HepG2 (cell line): ENCODE results near the gene TRIM27. TPM values are rescaled to one million over a fixed set of nuclear protein-coding genes. Genes with fewer than 3 reads are reported as not detected.

Experiments used
- BHLHE40 ChIP-seq: IDR thresholded peaks from 2 replicates; pipeline ENCODE4 v1.6.1; 2011; ENCODE audit warnings: low read length, improper control_type of control experiment
- HNRNPL ChIP-seq: fragments of 200-400 bp; formaldehyde crosslinking; IDR thresholded peaks from 2 replicates; pipeline ENCODE4 v1.6.1; 2017; ENCODE audit warnings: mild to moderate bottlenecking, low read depth, low read length
- ISL2 ChIP-seq: sonication (generic); formaldehyde crosslinking; IDR thresholded peaks from 2 replicates; pipeline ENCODE4 v1.5.0; 2020; ENCODE audit warnings: missing genetic modification reagents
- PITX1 ChIP-seq: sonication (generic); formaldehyde crosslinking; IDR thresholded peaks from 2 replicates; pipeline ENCODE4 v1.5.1; 2020; ENCODE audit warnings: mild to moderate bottlenecking, missing genetic modification reagents
- PRMT3 ChIP-seq: sonication (generic); formaldehyde crosslinking; IDR thresholded peaks from 2 replicates; pipeline ENCODE4 v1.8.1; 2022; ENCODE audit warnings: low read depth, mild to moderate bottlenecking, moderate library complexity, missing genetic modification reagents, borderline replicate concordance
- SNAPC2 ChIP-seq: sonication (generic); formaldehyde crosslinking; IDR thresholded peaks from 2 replicates; pipeline ENCODE4 v1.8.1; 2022; ENCODE audit warnings: mild to moderate bottlenecking, missing genetic modification reagents
- SP2 ChIP-seq: sonication (generic); formaldehyde crosslinking; IDR thresholded peaks from 2 replicates; pipeline ENCODE4 v1.5.1; 2020; ENCODE audit warnings: mild to moderate bottlenecking, missing genetic modification reagents
- ZFYVE20 ChIP-seq: sonication (generic); formaldehyde crosslinking; IDR thresholded peaks from 2 replicates; pipeline ENCODE4 v1.8.0; 2023; ENCODE audit warnings: low read depth, mild to moderate bottlenecking, moderate library complexity, missing genetic modification reagents, borderline replicate concordance
- ZNF232 ChIP-seq: sonication (generic); formaldehyde crosslinking; IDR thresholded peaks from 2 replicates; pipeline ENCODE4 v1.4.0; 2020; ENCODE audit warnings: missing genetic modification reagents, borderline replicate concordance
- ZNF296 ChIP-seq: sonication (generic); formaldehyde crosslinking; conservative IDR thresholded peaks from 2 replicates; pipeline ENCODE4 v1.5.0; 2020; ENCODE audit warnings: mild to moderate bottlenecking, missing genetic modification reagents
- ZNF660 ChIP-seq: sonication (generic); formaldehyde crosslinking; IDR thresholded peaks from 2 replicates; pipeline ENCODE4 v1.5.1; 2020; ENCODE audit warnings: mild to moderate bottlenecking, low read depth, missing genetic modification reagents, borderline replicate concordance
- ZSCAN9 ChIP-seq: IDR thresholded peaks from 2 replicates; pipeline ENCODE4 v1.6.1; 2016; ENCODE audit warnings: borderline replicate concordance
- polyA plus RNA-seq, 8 experiments: library from polyadenylated mRNA; depleted of rRNA in 3 of 8; stranded (reverse) in 7 of 8; unstranded in 1 of 8; fragments of >200 nt; fragmentation: Illumina TruSeq in 4 of 8; extraction: Trizol in 4 of 8; gene quantifications; 2 replicates each; pipeline versions ENCODE4 v1.2.1 to v1.2.3, GENCODE V29; 2011 to 2016; ENCODE audit warnings: low read depth in 4 of 8, missing spikeins in 1 of 8, mixed read lengths in 1 of 8; ENCODE audit not compliant: insufficient read depth in 1 of 8
- total RNA-seq, 5 experiments: library from RNA; depleted of rRNA; stranded (reverse); fragments of >200 nt; fragmentation: Illumina TruSeq; extraction: Trizol; gene quantifications; 2 replicates each; pipeline ENCODE4 v1.2.3, GENCODE V29; 2016; ENCODE audit warnings: low read depth in 1 of 5
- TF ChIP-seq, protein P1 (sequence below): IDR thresholded peaks from 2 replicates; pipeline ENCODE4 v1.6.1; 2016; ENCODE audit warnings: missing compliant biosample characterization, missing genetic modification reagents, borderline replicate concordance
- TF ChIP-seq, protein P2 (sequence below): sonication (generic); formaldehyde crosslinking; IDR thresholded peaks from 2 replicates; pipeline ENCODE4 v1.4.0; 2020; ENCODE audit warnings: missing genetic modification reagents
- TF ChIP-seq, protein P3 (sequence below): IDR thresholded peaks from 2 replicates; pipeline ENCODE4 v1.6.1; 2016
- TF ChIP-seq, protein P4 (sequence below): IDR thresholded peaks from 2 replicates; pipeline ENCODE4 v1.6.1; 2016; ENCODE audit warnings: missing genetic modification reagents, missing compliant biosample characterization
- TF ChIP-seq, protein P5 (sequence below): sonication (generic); formaldehyde crosslinking; IDR thresholded peaks from 2 replicates; pipeline ENCODE4 v1.4.0; 2020; ENCODE audit warnings: missing genetic modification reagents
- TF ChIP-seq, protein P6 (sequence below), 2 experiments: IDR thresholded peaks; 2 replicates each; pipeline ENCODE4 v1.6.1; 2011 to 2012; ENCODE audit warnings: low read length in 2 of 2, borderline replicate concordance in 1 of 2, low read depth in 1 of 2, mild to moderate bottlenecking in 1 of 2, moderate library complexity in 1 of 2

The TRIM27 gene
- total and polyA plus RNA-seq, 2 of the 13 experiments (the other 11 are each of a cell fraction or from before 2014, with no cell fraction given), result 88.6 to 112 TPM

DNA sequence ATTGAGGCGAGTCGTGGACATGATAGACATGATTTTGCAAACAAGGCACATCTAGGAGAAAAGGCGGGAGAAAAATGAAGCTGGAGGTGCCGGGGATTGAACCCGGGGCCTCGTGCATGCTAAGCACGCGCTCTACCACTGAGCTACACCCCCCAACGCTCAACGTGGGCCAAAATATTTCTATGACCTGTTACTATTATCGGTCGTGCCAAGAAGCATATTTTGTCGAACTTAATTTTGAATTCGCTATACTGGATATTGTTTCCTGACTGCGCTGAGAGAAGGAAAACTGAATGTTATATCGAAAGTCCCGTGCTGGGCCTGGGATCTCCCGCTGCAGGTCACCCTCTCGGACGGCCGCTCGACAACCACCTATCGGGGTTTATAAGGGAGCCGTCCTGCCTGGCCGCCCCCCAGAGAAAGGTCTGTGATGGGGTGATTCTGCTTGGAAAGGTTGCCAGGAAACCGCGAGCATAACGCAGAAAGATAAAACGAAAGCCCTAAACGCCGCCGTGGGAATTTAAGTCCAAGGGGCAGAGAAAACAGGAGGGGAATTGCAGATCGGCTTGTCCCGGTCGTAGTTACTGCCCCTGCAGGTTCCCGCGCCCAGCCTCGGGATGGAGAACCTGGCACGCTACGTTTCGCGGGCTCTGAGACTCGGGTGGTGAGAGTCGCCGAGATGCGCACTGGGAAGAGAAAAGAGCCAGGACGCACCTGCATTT lies 60.0 kb downstream of the TRIM27 start (continued):
- TF ChIP-seq PRMT3 (CRISPR knock-in tag), result 0 out of 2 replicates have a peak, but pooled peaks have one; percentile 54
- TF ChIP-seq ZNF232 (CRISPR knock-in tag), result peak; percentile 97
- peak; percentile 88 for TF ChIP-seq SNAPC2 (CRISPR knock-in tag)
- TF ChIP-seq, protein P1, sequence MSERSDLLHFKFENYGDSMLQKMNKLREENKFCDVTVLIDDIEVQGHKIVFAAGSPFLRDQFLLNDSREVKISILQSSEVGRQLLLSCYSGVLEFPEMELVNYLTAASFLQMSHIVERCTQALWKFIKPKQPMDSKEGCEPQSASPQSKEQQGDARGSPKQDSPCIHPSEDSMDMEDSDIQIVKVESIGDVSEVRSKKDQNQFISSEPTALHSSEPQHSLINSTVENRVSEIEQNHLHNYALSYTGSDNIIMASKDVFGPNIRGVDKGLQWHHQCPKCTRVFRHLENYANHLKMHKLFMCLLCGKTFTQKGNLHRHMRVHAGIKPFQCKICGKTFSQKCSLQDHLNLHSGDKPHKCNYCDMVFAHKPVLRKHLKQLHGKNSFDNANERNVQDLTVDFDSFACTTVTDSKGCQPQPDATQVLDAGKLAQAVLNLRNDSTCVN (CRISPR knock-in tag), result peak; percentile 47; the same call in 1 of the 2 replicates
- no peak for TF ChIP-seq SP2 (CRISPR knock-in tag)
- TF ChIP-seq, protein P2, sequence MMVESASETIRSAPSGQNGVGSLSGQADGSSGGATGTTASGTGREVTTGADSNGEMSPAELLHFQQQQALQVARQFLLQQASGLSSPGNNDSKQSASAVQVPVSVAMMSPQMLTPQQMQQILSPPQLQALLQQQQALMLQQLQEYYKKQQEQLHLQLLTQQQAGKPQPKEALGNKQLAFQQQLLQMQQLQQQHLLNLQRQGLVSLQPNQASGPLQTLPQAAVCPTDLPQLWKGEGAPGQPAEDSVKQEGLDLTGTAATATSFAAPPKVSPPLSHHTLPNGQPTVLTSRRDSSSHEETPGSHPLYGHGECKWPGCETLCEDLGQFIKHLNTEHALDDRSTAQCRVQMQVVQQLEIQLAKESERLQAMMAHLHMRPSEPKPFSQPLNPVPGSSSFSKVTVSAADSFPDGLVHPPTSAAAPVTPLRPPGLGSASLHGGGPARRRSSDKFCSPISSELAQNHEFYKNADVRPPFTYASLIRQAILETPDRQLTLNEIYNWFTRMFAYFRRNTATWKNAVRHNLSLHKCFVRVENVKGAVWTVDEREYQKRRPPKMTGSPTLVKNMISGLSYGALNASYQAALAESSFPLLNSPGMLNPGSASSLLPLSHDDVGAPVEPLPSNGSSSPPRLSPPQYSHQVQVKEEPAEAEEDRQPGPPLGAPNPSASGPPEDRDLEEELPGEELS (CRISPR knock-in tag), result peak; percentile 57; the same call in 1 of the 2 replicates
- TF ChIP-seq ZSCAN9 (CRISPR knock-in tag), result peak; percentile 49; the same call in 1 of the 2 replicates
- no peak for TF ChIP-seq ZNF660 (CRISPR knock-in tag)
- no peak for TF ChIP-seq ZFYVE20 (CRISPR knock-in tag)
- TF ChIP-seq, protein P3, sequence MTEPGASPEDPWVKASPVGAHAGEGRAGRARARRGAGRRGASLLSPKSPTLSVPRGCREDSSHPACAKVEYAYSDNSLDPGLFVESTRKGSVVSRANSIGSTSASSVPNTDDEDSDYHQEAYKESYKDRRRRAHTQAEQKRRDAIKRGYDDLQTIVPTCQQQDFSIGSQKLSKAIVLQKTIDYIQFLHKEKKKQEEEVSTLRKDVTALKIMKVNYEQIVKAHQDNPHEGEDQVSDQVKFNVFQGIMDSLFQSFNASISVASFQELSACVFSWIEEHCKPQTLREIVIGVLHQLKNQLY (CRISPR knock-in tag), result peak; percentile 29; the same call in 1 of the 2 replicates
- TF ChIP-seq, protein P4, sequence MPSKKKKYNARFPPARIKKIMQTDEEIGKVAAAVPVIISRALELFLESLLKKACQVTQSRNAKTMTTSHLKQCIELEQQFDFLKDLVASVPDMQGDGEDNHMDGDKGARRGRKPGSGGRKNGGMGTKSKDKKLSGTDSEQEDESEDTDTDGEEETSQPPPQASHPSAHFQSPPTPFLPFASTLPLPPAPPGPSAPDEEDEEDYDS, result no peak; the same call in 1 of the 2 replicates
- TF ChIP-seq, protein P5, sequence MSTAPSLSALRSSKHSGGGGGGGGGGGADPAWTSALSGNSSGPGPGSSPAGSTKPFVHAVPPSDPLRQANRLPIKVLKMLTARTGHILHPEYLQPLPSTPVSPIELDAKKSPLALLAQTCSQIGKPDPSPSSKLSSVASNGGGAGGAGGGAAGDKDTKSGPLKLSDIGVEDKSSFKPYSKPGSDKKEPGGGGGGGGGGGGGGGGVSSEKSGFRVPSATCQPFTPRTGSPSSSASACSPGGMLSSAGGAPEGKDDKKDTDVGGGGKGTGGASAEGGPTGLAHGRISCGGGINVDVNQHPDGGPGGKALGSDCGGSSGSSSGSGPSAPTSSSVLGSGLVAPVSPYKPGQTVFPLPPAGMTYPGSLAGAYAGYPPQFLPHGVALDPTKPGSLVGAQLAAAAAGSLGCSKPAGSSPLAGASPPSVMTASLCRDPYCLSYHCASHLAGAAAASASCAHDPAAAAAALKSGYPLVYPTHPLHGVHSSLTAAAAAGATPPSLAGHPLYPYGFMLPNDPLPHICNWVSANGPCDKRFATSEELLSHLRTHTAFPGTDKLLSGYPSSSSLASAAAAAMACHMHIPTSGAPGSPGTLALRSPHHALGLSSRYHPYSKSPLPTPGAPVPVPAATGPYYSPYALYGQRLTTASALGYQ (CRISPR knock-in tag), result peak; percentile 55; the same call in 1 of the 2 replicates
- TF ChIP-seq, protein P6, sequence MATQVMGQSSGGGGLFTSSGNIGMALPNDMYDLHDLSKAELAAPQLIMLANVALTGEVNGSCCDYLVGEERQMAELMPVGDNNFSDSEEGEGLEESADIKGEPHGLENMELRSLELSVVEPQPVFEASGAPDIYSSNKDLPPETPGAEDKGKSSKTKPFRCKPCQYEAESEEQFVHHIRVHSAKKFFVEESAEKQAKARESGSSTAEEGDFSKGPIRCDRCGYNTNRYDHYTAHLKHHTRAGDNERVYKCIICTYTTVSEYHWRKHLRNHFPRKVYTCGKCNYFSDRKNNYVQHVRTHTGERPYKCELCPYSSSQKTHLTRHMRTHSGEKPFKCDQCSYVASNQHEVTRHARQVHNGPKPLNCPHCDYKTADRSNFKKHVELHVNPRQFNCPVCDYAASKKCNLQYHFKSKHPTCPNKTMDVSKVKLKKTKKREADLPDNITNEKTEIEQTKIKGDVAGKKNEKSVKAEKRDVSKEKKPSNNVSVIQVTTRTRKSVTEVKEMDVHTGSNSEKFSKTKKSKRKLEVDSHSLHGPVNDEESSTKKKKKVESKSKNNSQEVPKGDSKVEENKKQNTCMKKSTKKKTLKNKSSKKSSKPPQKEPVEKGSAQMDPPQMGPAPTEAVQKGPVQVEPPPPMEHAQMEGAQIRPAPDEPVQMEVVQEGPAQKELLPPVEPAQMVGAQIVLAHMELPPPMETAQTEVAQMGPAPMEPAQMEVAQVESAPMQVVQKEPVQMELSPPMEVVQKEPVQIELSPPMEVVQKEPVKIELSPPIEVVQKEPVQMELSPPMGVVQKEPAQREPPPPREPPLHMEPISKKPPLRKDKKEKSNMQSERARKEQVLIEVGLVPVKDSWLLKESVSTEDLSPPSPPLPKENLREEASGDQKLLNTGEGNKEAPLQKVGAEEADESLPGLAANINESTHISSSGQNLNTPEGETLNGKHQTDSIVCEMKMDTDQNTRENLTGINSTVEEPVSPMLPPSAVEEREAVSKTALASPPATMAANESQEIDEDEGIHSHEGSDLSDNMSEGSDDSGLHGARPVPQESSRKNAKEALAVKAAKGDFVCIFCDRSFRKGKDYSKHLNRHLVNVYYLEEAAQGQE (IDR thresholded peaks at IDR 0.05; ENCODE audit: borderline replicate concordance in 1 of 2, low read depth in 1 of 2, low read length in 2 of 2), result peak in 1 of 2 experiments; percentile 33; a peak in 1 of 4 replicates
- TF ChIP-seq HNRNPL, result 0 out of 2 replicates have a peak, but pooled peaks have one; percentile 30
- TF ChIP-seq BHLHE40, result no peak; the same call in 1 of the 2 replicates
- TF ChIP-seq ISL2 (CRISPR knock-in tag), result peak; percentile 83
- TF ChIP-seq PITX1 (CRISPR knock-in tag), result peak; percentile 79
- no peak for TF ChIP-seq ZNF296 (CRISPR knock-in tag)
